Measurements from ENCODE around the gene CTTN. TPM values are rescaled to one million over a fixed set of nuclear protein-coding genes. Genes with fewer than 3 reads are reported as not detected.

The CTTN gene
- total RNA-seq, 1 donor from 2014 or later: 296 TPM

DNA sequence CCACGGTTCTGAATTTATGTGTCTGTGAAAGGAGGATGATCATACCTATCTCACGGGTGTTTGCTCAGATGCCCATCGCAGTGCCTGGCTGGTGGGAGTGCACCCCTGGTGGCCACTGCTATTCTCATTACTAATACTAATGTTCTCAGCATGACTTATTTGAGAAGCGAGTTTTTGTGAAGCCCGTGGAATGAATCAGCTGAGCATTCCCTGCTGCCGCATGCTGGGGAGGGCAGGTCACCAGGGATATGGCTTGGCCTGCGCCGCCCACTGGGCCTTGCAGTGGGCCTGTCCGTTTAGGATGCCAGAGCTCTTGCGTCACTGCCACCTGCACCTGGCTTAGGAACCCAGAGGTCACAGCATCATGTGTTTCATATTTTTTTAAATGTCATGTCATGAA lies 16.9 kb downstream of the CTTN start:
- Mint-ChIP-seq H3K4me1 (ENCODE audit: low read depth, unreplicated experiment) (no peaks in the 10 kb centered on the region), H3K36me3 (ENCODE audit: unreplicated experiment) (peaks cover 3% of the 10 kb centered on the region), H3K4me3 (ENCODE audit: unreplicated experiment) (no peak overlapping the region), H3K27me3 (ENCODE audit: unreplicated experiment) (no peaks in the 10 kb centered on the region), H3K27ac (ENCODE audit: unreplicated experiment) (no peak overlapping the region), H3K9me3 (ENCODE audit: unreplicated experiment) (peaks cover 5% of the 10 kb centered on the region)
- no peak for DNase-seq
- TF ChIP-seq, protein P1, sequence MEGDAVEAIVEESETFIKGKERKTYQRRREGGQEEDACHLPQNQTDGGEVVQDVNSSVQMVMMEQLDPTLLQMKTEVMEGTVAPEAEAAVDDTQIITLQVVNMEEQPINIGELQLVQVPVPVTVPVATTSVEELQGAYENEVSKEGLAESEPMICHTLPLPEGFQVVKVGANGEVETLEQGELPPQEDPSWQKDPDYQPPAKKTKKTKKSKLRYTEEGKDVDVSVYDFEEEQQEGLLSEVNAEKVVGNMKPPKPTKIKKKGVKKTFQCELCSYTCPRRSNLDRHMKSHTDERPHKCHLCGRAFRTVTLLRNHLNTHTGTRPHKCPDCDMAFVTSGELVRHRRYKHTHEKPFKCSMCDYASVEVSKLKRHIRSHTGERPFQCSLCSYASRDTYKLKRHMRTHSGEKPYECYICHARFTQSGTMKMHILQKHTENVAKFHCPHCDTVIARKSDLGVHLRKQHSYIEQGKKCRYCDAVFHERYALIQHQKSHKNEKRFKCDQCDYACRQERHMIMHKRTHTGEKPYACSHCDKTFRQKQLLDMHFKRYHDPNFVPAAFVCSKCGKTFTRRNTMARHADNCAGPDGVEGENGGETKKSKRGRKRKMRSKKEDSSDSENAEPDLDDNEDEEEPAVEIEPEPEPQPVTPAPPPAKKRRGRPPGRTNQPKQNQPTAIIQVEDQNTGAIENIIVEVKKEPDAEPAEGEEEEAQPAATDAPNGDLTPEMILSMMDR (IDR thresholded peaks at IDR 0.05; ENCODE audit: partially characterized antibody, unreplicated experiment): no peak

DNA sequence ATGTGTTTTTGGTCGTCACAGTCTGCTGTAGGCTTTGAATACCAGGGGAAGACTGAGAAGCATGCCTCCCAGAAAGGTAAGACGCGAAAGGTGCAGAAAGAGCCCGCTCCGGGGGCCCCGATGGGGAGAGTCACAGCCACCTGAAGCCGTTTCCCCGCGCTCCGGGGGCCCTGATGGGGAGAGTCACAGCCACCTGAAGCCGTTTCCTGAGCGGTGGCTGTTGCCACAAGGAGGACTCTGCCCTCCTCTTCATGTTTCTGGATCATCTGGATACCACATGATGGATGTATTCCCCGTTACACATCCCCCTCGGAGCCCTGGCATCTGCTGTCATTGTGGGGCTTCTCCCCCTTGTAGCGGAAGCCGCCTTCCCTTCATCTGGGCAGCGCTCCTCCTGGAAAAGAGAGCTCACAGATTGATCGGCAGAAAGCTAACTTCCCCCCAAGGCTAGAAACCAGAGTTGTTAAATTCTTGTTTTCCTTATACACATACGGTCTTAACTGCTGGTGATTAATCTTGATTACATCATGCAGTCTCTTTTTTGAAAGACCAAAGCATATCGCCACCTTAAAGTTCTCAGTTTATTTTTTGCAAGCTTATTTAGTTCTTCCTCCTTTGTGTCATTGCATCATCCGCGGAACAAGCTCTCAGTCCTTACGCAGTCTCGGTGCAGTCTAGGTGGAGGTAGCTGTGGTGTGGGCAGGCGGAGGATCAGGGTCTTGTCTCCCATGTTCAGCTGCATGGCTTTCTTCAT lies 17.5 kb downstream of the CTTN start:
- Mint-ChIP-seq H3K27me3 (ENCODE audit: unreplicated experiment) (no peaks in the 10 kb centered on the region), H3K27ac (ENCODE audit: unreplicated experiment) (no peak overlapping the region), H3K36me3 (ENCODE audit: unreplicated experiment) (no peaks in the 10 kb centered on the region), H3K4me3 (ENCODE audit: unreplicated experiment) (no peak overlapping the region), H3K9me3 (ENCODE audit: unreplicated experiment) (peaks cover 3% of the 10 kb centered on the region), H3K4me1 (ENCODE audit: low read depth, unreplicated experiment) (no peaks in the 10 kb centered on the region)
- no peak for DNase-seq
- TF ChIP-seq, protein P1 (IDR thresholded peaks at IDR 0.05; ENCODE audit: partially characterized antibody, unreplicated experiment): no peak

DNA sequence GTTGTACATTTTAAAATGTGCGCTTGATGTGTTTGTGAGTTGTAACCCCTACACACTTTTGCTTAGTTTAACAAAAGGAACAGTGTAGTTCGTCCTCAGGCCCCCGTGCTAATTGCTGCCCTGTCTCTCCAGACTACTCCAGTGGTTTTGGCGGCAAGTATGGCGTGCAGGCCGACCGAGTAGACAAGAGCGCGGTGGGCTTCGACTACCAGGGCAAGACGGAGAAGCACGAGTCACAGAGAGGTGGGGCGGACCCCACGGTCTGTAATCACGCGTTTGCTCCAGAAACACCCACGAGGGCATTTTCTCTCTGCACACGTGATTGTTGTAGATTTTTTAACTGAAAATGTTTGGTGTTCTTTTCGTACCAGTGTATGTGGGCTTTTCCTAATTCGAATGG lies 18.6 kb downstream of the CTTN start:
- H3K9me3 Mint-ChIP-seq (ENCODE audit: unreplicated experiment): peaks cover 1% of the 10 kb centered on the region
- no peaks in the 10 kb centered on the region for H3K27me3 Mint-ChIP-seq (ENCODE audit: unreplicated experiment)
- TF ChIP-seq, protein P1 (IDR thresholded peaks at IDR 0.05; ENCODE audit: partially characterized antibody, unreplicated experiment): no peak
- H3K4me3 Mint-ChIP-seq (ENCODE audit: unreplicated experiment): no peak overlapping the region
- no peaks in the 10 kb centered on the region for H3K4me1 Mint-ChIP-seq (ENCODE audit: low read depth, unreplicated experiment)
- H3K36me3 Mint-ChIP-seq (ENCODE audit: unreplicated experiment): peaks cover 3% of the 10 kb centered on the region
- DNase-seq: no peak
- H3K27ac Mint-ChIP-seq (ENCODE audit: unreplicated experiment): no peak overlapping the region

DNA sequence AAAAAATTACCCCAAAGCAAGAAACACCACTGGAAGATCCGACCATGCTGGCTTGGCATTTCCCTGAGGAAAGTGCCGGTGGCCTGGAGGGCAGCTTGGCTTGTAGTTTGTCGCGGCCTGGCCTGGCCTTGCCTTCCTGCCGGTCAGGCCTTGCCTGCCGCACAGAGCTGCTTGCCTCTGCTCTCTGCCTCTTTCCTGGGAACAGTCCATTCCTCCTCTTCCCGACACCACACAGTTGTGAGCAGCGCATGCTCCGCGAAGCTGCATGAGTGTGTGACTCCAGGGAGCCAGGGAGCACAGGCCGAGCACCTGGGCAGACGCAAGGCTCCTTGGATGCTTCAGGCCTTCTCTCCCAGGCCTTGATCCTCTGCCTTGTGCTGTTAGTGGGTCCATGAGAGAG lies 19.8 kb downstream of the CTTN start:
- Mint-ChIP-seq H3K9me3 (ENCODE audit: unreplicated experiment) (no peaks in the 10 kb centered on the region), H3K4me3 (ENCODE audit: unreplicated experiment) (no peak overlapping the region), H3K27ac (ENCODE audit: unreplicated experiment) (no peak overlapping the region), H3K36me3 (ENCODE audit: unreplicated experiment) (peaks cover 4% of the 10 kb centered on the region), H3K27me3 (ENCODE audit: unreplicated experiment) (peaks cover 5% of the 10 kb centered on the region), H3K4me1 (ENCODE audit: low read depth, unreplicated experiment) (peaks cover 5% of the 10 kb centered on the region)
- TF ChIP-seq, protein P1 (IDR thresholded peaks at IDR 0.05; ENCODE audit: partially characterized antibody, unreplicated experiment): no peak
- no peak for DNase-seq

DNA sequence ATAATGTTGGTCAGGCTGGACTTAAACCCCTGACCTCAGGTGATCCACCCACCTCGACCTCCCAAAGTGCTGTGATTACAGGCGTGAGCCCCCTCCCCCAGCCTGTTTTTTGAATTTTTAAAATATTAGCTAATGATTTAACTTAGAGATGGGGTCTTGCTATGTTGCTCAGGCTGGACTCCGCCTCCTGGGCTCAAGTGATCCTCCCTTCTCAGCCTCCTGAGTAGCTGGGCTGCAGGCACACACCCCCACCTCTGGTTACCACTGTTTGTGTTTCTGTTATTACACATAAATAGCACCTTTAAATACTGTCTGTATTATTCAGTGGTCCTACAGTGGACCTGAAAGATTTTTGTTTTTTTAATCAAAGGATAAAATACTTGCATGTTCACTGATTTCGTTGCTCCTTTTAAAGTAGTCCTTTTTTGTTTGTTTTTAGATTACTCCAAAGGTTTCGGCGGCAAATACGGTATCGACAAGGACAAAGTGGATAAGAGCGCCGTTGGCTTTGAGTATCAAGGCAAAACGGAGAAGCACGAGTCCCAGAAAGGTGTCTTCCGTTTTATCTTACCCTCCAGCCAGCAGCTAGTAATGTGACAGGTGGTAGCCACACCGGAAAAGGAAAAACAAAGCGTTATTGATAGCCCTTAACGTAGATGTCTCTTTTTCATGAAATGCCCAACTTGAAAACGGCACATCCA lies 21.1 kb downstream of the CTTN start:
- peaks cover 10% of the 10 kb centered on the region for H3K4me1 Mint-ChIP-seq (ENCODE audit: low read depth, unreplicated experiment)
- H3K9me3 Mint-ChIP-seq (ENCODE audit: unreplicated experiment): peaks cover 3% of the 10 kb centered on the region
- H3K27ac Mint-ChIP-seq (ENCODE audit: unreplicated experiment): no peak overlapping the region
- peaks cover 4% of the 10 kb centered on the region for H3K36me3 Mint-ChIP-seq (ENCODE audit: unreplicated experiment)
- H3K27me3 Mint-ChIP-seq (ENCODE audit: unreplicated experiment): peaks cover 8% of the 10 kb centered on the region
- no peak for DNase-seq
- no peak overlapping the region for H3K4me3 Mint-ChIP-seq (ENCODE audit: unreplicated experiment)
- TF ChIP-seq, protein P1 (IDR thresholded peaks at IDR 0.05; ENCODE audit: partially characterized antibody, unreplicated experiment): no peak

Data from glutamatergic neuron (in vitro differentiated cells).